Measurements from ENCODE around the gene LINC01488.

LINC01488 gene

DNA sequence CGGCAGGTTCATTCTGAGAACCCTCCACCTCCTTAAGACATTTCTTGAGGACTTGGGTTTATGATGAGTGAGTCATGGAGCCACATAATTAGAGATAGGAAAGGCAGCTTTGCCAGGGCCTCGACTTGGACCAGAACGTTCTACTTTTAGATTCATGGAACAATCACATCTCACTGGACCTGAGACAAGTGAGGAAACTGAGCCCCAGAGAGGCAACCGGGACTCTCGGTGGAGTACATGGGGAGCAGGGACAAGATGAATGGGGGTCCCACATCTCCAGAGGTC lies 59.5 kb downstream of the LINC01488 start:
- Histone ChIP-seq H2AFZ (ENCODE audit: low read depth, low read length, severe bottlenecking) (no peak overlapping the region), H3K36me3 (ENCODE audit: low read length) (no peaks in the 10 kb centered on the region), H4K20me1 (ENCODE audit: low read depth, low read length) (no peaks in the 10 kb centered on the region), H3K9me3 (ENCODE audit: insufficient read depth, low read length) (no peaks in the 10 kb centered on the region), H3K9ac (ENCODE audit: low read length) (no peak overlapping the region), H3K4me3 (ENCODE audit: insufficient read depth, low read length, poor library complexity, severe bottlenecking) (no peak overlapping the region), H3K27me3 (ENCODE audit: low read length) (no peaks in the 10 kb centered on the region), H3K79me2 (ENCODE audit: insufficient read depth, low read length) (no peaks in the 10 kb centered on the region), H3K9me2 (replicated peaks; ENCODE audit: insufficient read depth, low read length) (no peaks in the 10 kb centered on the region), H3K27ac (ENCODE audit: low read depth, low read length) (no peak overlapping the region), H3F3A (ENCODE audit: insufficient read depth) (no peaks in the 10 kb centered on the region), H3K4me2 (ENCODE audit: low read depth, low read length, poor library complexity, severe bottlenecking) (no peak overlapping the region)
- no peak for TF ChIP-seq EZH2phosphoT487 (conservative IDR thresholded peaks at IDR 0.05; ENCODE audit: low read length)
- TF ChIP-seq, protein P1, sequence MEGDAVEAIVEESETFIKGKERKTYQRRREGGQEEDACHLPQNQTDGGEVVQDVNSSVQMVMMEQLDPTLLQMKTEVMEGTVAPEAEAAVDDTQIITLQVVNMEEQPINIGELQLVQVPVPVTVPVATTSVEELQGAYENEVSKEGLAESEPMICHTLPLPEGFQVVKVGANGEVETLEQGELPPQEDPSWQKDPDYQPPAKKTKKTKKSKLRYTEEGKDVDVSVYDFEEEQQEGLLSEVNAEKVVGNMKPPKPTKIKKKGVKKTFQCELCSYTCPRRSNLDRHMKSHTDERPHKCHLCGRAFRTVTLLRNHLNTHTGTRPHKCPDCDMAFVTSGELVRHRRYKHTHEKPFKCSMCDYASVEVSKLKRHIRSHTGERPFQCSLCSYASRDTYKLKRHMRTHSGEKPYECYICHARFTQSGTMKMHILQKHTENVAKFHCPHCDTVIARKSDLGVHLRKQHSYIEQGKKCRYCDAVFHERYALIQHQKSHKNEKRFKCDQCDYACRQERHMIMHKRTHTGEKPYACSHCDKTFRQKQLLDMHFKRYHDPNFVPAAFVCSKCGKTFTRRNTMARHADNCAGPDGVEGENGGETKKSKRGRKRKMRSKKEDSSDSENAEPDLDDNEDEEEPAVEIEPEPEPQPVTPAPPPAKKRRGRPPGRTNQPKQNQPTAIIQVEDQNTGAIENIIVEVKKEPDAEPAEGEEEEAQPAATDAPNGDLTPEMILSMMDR (IDR thresholded peaks at IDR 0.05; ENCODE audit: insufficient read depth, low read length, poor library complexity, severe bottlenecking) = no peak

DNA sequence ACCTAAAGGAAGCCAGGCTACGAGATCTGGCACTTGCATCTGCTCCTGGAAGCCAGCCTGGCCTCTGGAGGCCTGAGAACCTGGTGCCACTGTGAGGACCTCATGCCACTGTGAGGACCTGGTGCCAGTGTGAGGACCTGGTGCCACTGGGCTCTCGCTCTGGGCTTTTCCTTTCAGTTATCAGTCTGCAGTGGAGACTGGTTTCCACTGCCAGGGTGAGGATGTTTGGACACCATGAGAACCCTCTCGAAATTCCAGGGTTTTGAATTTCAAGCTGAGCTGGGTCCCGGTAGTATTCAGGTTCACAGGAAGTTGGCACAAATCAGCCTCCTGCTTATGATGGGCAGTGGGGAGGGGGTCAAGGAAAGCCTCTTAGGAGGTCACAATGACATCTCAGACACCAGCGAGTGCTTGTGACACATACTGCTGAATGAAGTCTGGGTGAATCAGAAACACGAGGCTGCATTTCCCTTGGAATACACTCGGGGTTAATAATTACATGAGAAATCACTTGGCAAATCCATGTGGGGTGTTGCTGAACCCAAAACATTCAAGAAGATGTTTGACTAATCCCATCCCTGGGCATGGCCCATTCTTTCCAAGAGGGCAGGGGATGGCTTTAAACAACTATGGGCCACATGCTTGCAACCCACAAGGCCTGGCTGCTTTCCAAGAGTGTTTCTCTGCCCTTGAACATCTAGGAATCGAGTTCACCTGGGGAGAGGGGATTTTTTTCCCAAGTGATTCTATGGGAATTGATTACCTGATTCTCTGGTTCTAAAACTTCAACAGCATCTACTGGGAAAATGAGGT lies 60.2 kb downstream of the LINC01488 start:
- Histone ChIP-seq H3K27ac (ENCODE audit: low read depth, low read length) (no peak overlapping the region), H3K9me3 (ENCODE audit: insufficient read depth, low read length) (no peaks in the 10 kb centered on the region), H2AFZ (ENCODE audit: low read depth, low read length, severe bottlenecking) (no peak overlapping the region), H3K79me2 (ENCODE audit: insufficient read depth, low read length) (no peaks in the 10 kb centered on the region), H3K36me3 (ENCODE audit: low read length) (no peaks in the 10 kb centered on the region), H4K20me1 (ENCODE audit: low read depth, low read length) (no peaks in the 10 kb centered on the region), H3K27me3 (ENCODE audit: low read length) (no peaks in the 10 kb centered on the region), H3F3A (ENCODE audit: insufficient read depth) (no peaks in the 10 kb centered on the region), H3K9me2 (replicated peaks; ENCODE audit: insufficient read depth, low read length) (no peaks in the 10 kb centered on the region), H3K4me3 (ENCODE audit: insufficient read depth, low read length, poor library complexity, severe bottlenecking) (no peak overlapping the region), H3K4me2 (ENCODE audit: low read depth, low read length, poor library complexity, severe bottlenecking) (no peak overlapping the region), H3K9ac (ENCODE audit: low read length) (no peak overlapping the region)
- TF ChIP-seq EZH2phosphoT487 (conservative IDR thresholded peaks at IDR 0.05; ENCODE audit: low read length) = no peak
- TF ChIP-seq, protein P1 (IDR thresholded peaks at IDR 0.05; ENCODE audit: insufficient read depth, low read length, poor library complexity, severe bottlenecking) = no peak

DNA sequence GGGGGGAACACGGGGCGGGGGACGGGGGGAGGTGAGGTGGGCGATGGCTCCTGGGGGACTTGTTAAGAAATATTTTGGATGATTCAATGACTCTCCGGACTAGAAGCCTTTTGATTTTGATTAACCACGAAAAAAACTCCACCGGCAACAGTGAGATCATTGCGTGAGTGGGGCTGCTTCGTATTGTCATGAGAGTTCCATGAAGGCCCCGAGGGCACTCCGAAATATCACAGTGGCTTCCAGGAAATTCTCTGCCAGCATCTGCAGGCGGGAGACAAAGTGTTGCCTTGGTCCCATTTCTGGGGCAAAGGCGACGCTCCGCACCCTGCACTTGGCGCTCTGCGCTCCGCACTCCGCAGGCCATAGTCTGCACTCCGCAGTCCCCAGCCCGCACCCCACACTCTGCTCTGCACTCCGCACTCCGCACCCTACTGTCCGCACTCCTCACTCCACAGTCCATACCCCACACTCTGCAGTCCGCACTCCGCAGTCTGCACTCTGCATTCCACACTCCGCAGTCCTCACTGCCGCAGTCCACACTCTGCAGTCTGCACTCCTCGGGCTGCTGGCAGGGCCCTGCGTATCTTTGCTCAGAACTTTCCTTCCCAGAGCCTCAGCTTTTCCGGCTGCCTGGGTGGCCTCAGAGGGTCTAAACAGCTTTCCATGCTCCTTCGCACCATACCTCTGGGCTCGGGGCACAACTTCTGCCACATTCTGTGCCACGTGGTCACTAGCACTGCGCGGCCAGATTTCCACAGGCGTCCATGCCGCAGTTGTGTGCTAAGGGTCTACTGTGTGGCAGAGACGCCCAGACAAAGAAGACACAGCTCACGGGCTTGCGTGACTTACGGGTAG lies 61.1 kb downstream of the LINC01488 start:
- Histone ChIP-seq H3F3A (ENCODE audit: insufficient read depth) (no peaks in the 10 kb centered on the region), H3K27me3 (ENCODE audit: low read length) (no peaks in the 10 kb centered on the region), H3K27ac (ENCODE audit: low read depth, low read length) (no peak overlapping the region), H3K36me3 (ENCODE audit: low read length) (no peaks in the 10 kb centered on the region), H3K9me2 (replicated peaks; ENCODE audit: insufficient read depth, low read length) (no peaks in the 10 kb centered on the region), H3K9ac (ENCODE audit: low read length) (no peak overlapping the region), H3K79me2 (ENCODE audit: insufficient read depth, low read length) (no peaks in the 10 kb centered on the region), H3K9me3 (ENCODE audit: insufficient read depth, low read length) (no peaks in the 10 kb centered on the region), H3K4me3 (ENCODE audit: insufficient read depth, low read length, poor library complexity, severe bottlenecking) (no peak overlapping the region), H4K20me1 (ENCODE audit: low read depth, low read length) (no peaks in the 10 kb centered on the region), H2AFZ (ENCODE audit: low read depth, low read length, severe bottlenecking) (no peak overlapping the region), H3K4me2 (ENCODE audit: low read depth, low read length, poor library complexity, severe bottlenecking) (no peak overlapping the region)
- no peak for TF ChIP-seq EZH2phosphoT487 (conservative IDR thresholded peaks at IDR 0.05; ENCODE audit: low read length)
- TF ChIP-seq, protein P1 (IDR thresholded peaks at IDR 0.05; ENCODE audit: insufficient read depth, low read length, poor library complexity, severe bottlenecking) = no peak

Measured in SU-DHL-6 (cell line).